K562 (cell line): Measurements from ENCODE around the gene ENSA. TPM values are rescaled to one million over a fixed set of nuclear protein-coding genes. Genes with fewer than 3 reads are reported as not detected.

Experiments used
- ATAC-seq: fragments of 200-7000 bp; cut with Tn5 transposase; 3 replicates; pipeline ENCODE4 v1.9.1; 2020; ENCODE audit warnings: moderate library complexity
- BruUV-seq: library from RNA; stranded (reverse); fragments of 400-500 nt; replicated peaks from 2 replicates; lab custom pipeline; 2021; lab: Mats Ljungman, UMichigan
- CTCF ChIA-PET: fragments of 300-600 bp; formaldehyde crosslinking; extraction: SDS; loops from one replicate; lab custom pipeline; 2021; ENCODE audit warnings: low intra/inter-chr PET ratio; lab: Yijun Ruan, JAX
- POLR2A ChIA-PET: fragments of 300-600, 350-650 bp; sonication (Branson Sonifier 250); formaldehyde crosslinking; extraction: SDS; loops from one replicate; lab custom pipeline; 2021; ENCODE audit warnings: antibody characterized with exemption, inconsistent platforms; lab: Yijun Ruan, JAX
- DNase-seq, 4 experiments: peaks; one replicate each; pipeline versions ENCODE4 v3.0.0 to v3.0.0-alpha.2; 2011 to 2018; ENCODE audit warnings: low spot score in 3 of 4, mixed read lengths in 3 of 4; ENCODE audit errors: extremely low read depth in 1 of 4
- FAIRE-seq: peaks from 2 replicates; lab custom pipeline; 2011; peaks lifted over from hg19 to GRCh38; lab: Jason Lieb, UNC
- H2AFZ ChIP-seq: 2 replicates; pipeline ENCODE4 v1.6.0; 2011; ENCODE audit warnings: low read depth, low read length, control low read depth, inconsistent platforms
- H3K27ac ChIP-seq: fragments of 200-600 bp; 3 replicates; pipeline ENCODE4 v1.8.0; 2011; ENCODE audit warnings: low read depth, mild to moderate bottlenecking, control low read depth, inconsistent platforms, low read length, moderate library complexity, mixed read lengths; ENCODE audit errors: extremely low read depth
- H3K27me3 ChIP-seq, 2 experiments: fragments of 300-600 bp in 1 of 2; 2 replicates in 1 of 2; 3 replicates in 1 of 2; pipeline versions ENCODE4 v1.6.0 to v1.8.0; 2011; ENCODE audit warnings: inconsistent platforms in 2 of 2, low read length in 2 of 2, mild to moderate bottlenecking in 1 of 2, mixed read lengths in 1 of 2, moderate library complexity in 1 of 2; ENCODE audit not compliant: control insufficient read depth in 2 of 2, insufficient read depth in 2 of 2
- H3K36me3 ChIP-seq: fragments of 300-600 bp; 3 replicates; pipeline ENCODE4 v1.8.0; 2011; ENCODE audit warnings: mild to moderate bottlenecking, low read length, inconsistent platforms; ENCODE audit not compliant: control insufficient read depth, insufficient read depth
- H3K4me1 ChIP-seq, 2 experiments: fragments of 200-600 bp in 1 of 2; replicated peaks in 1 of 2; 2 replicates in 1 of 2; 3 replicates in 1 of 2; pipeline versions ENCODE4 v1.5.1 to v1.8.0; 2011; ENCODE audit warnings: inconsistent platforms in 2 of 2, low read length in 2 of 2, mild to moderate bottlenecking in 1 of 2, mixed read lengths in 1 of 2, moderate library complexity in 1 of 2; ENCODE audit not compliant: control insufficient read depth in 2 of 2, insufficient read depth in 2 of 2
- H3K4me2 ChIP-seq: 2 replicates; pipeline ENCODE4 v1.6.1; 2011; ENCODE audit warnings: low read length, control low read depth, inconsistent platforms, mixed read lengths; ENCODE audit not compliant: insufficient read depth
- H3K4me3 ChIP-seq: fragments of 200-600 bp; sonication (generic), shearing (Covaris generic); 2 replicates; pipeline ENCODE4 v1.5.1; 2016; ENCODE audit warnings: control low read depth, inconsistent platforms
- H3K79me2 ChIP-seq: fragments of 200-600 bp; 3 replicates; pipeline ENCODE4 v1.8.0; 2011; ENCODE audit warnings: low read length, inconsistent platforms; ENCODE audit not compliant: control insufficient read depth, insufficient read depth
- H3K9ac ChIP-seq, 2 experiments: 2 replicates each; pipeline versions ENCODE4 v1.6.0 to v1.6.1; 2011; ENCODE audit warnings: low read depth in 2 of 2, low read length in 2 of 2, control low read depth in 1 of 2, inconsistent platforms in 1 of 2, mild to moderate bottlenecking in 1 of 2, mixed read lengths in 1 of 2; ENCODE audit not compliant: insufficient read depth in 1 of 2
- H3K9me1 ChIP-seq: one replicate; pipeline ENCODE4 v1.6.0; 2011; ENCODE audit warnings: inconsistent platforms, mild to moderate bottlenecking, low read length, moderate library complexity; ENCODE audit not compliant: control insufficient read depth, insufficient read depth
- H3K9me3 ChIP-seq: replicated peaks from 2 replicates; pipeline ENCODE4 v1.5.1; 2011; ENCODE audit warnings: low read depth, low read length, inconsistent platforms; ENCODE audit not compliant: control insufficient read depth, insufficient read depth
- H4K20me1 ChIP-seq: replicated peaks from 2 replicates; pipeline ENCODE4 v1.6.1; 2011; ENCODE audit warnings: low read length, inconsistent platforms, mixed read lengths; ENCODE audit not compliant: control insufficient read depth, insufficient read depth
- CREB3L1 ChIP-seq: fragments of 450-650 bp; IDR thresholded peaks from 2 replicates; pipeline ENCODE4 v1.6.1; 2014; ENCODE audit warnings: low read depth, mild to moderate bottlenecking, moderate library complexity, borderline replicate concordance
- CTBP1 ChIP-seq: fragments of 450-650 bp; IDR thresholded peaks from 2 replicates; pipeline ENCODE4 v1.6.1; 2016; ENCODE audit warnings: borderline replicate concordance
- FOS ChIP-seq: IDR thresholded peaks from 3 replicates; pipeline ENCODE4 v1.6.1; 2011; ENCODE audit not compliant: insufficient read length; ENCODE audit errors: extremely low read depth
- HDAC3 ChIP-seq: fragments of 450-650 bp; IDR thresholded peaks from 2 replicates; pipeline ENCODE4 v1.6.1; 2018; ENCODE audit warnings: borderline replicate concordance, mild to moderate bottlenecking, moderate library complexity; ENCODE audit not compliant: partially characterized antibody
- HDAC8 ChIP-seq: fragments of 450-650 bp; IDR thresholded peaks from 2 replicates; pipeline ENCODE4 v1.6.1; 2016; ENCODE audit warnings: mild to moderate bottlenecking, missing genetic modification characterization, moderate library complexity, missing compliant biosample characterization
- HES1 ChIP-seq: fragments of 450-650 bp; IDR thresholded peaks from 2 replicates; pipeline ENCODE4 v1.6.1; 2016; ENCODE audit warnings: low read depth, mild to moderate bottlenecking, moderate library complexity
- KDM1A ChIP-seq, 2 experiments: fragments of 450-650 bp; IDR thresholded peaks; 2 replicates each; pipeline ENCODE4 v1.6.1; 2016; ENCODE audit warnings: mild to moderate bottlenecking in 2 of 2
- MAX ChIP-seq: sonication (generic); formaldehyde crosslinking; IDR thresholded peaks from 2 replicates; pipeline ENCODE4 v1.9.0; 2022; ENCODE audit warnings: mild to moderate bottlenecking, missing genetic modification reagents
- NCOR1 ChIP-seq: fragments of 450-650 bp; IDR thresholded peaks from 2 replicates; pipeline ENCODE4 v1.6.1; 2016; ENCODE audit warnings: mild to moderate bottlenecking, moderate library complexity
- U2AF2 ChIP-seq: fragments of 200-400 bp; formaldehyde crosslinking; optimal IDR thresholded peaks from 2 replicates; pipeline ENCODE3; 2017; ENCODE audit warnings: low read depth, mild to moderate bottlenecking, low read length
- ZC3H4 ChIP-seq: sonication (generic); formaldehyde crosslinking; IDR thresholded peaks from 2 replicates; pipeline ENCODE4 v1.9.0; 2021; ENCODE audit warnings: missing genetic modification reagents, borderline replicate concordance
- ZNF12 ChIP-seq: sonication (generic); formaldehyde crosslinking; IDR thresholded peaks from 2 replicates; pipeline ENCODE4 v1.4.0; 2020; ENCODE audit warnings: mild to moderate bottlenecking, missing genetic modification reagents
- ZNF507 ChIP-seq: conservative IDR thresholded peaks from 2 replicates; pipeline ENCODE4 v1.6.1; 2017; ENCODE audit warnings: missing genetic modification characterization, missing compliant biosample characterization
- WGBS: fragments of 100-300 bp; shearing (Covaris generic); methylation state at CpG from one replicate; pipeline ENCODE4 v1.1.6; 2016; ENCODE audit warnings: low coverage, mixed read lengths; ENCODE audit not compliant: insufficient coverage; ENCODE audit errors: missing lambda C conversion rate; 5-methylcytosine and 5-hydroxymethylcytosine counted together
- in situ Hi-C: fragments of 300-500 bp; cut with MboI; formaldehyde crosslinking; loops from 4 replicates; pipeline ENCODE4 v1.15.0; 2018; ENCODE audit warnings: inconsistent platforms, mixed read lengths
- intact Hi-C: fragments of 100-400 bp; cut with micrococcal nuclease; formaldehyde crosslinking; loops from 2 replicates; pipeline ENCODE4 v1.14.2; 2022
- polyA plus RNA-seq, 8 experiments: library from polyadenylated mRNA; depleted of rRNA in 4 of 8; stranded (reverse) in 5 of 8; unstranded in 3 of 8; fragments of >200 nt; fragmentation: Nextera tagmentation in 2 of 8; fragmentation: Illumina TruSeq in 1 of 8; extraction: Ambion mirVana in 2 of 8; extraction: Trizol in 1 of 8; gene quantifications; 2 replicates each; pipeline versions ENCODE4 v1.2.1 to v1.2.3, GENCODE V29; 2011 to 2014; ENCODE audit warnings: inconsistent platforms in 1 of 8, missing spikeins in 1 of 8
- total RNA-seq, 7 experiments: library from RNA; depleted of rRNA in 6 of 7; stranded (reverse); fragments of >200 nt in 6 of 7; fragmentation: Illumina TruSeq in 2 of 7; extraction: Trizol in 2 of 7; gene quantifications; 2 replicates each; pipeline versions ENCODE4 v1.2.1 to v1.2.3, GENCODE V29; 2011 to 2021; ENCODE audit warnings: low replicate concordance in 1 of 7
- TF ChIP-seq, protein P1 (sequence below): sonication (generic); formaldehyde crosslinking; IDR thresholded peaks from 2 replicates; pipeline ENCODE4 v1.9.0; 2022; ENCODE audit warnings: mild to moderate bottlenecking, missing genetic modification reagents

The ENSA gene
- total and polyA plus RNA-seq, 9 of the 15 experiments (the other 6 are each of a cell fraction or from before 2014, with no cell fraction given) = 68.1 to 605 (median 188) TPM

DNA sequence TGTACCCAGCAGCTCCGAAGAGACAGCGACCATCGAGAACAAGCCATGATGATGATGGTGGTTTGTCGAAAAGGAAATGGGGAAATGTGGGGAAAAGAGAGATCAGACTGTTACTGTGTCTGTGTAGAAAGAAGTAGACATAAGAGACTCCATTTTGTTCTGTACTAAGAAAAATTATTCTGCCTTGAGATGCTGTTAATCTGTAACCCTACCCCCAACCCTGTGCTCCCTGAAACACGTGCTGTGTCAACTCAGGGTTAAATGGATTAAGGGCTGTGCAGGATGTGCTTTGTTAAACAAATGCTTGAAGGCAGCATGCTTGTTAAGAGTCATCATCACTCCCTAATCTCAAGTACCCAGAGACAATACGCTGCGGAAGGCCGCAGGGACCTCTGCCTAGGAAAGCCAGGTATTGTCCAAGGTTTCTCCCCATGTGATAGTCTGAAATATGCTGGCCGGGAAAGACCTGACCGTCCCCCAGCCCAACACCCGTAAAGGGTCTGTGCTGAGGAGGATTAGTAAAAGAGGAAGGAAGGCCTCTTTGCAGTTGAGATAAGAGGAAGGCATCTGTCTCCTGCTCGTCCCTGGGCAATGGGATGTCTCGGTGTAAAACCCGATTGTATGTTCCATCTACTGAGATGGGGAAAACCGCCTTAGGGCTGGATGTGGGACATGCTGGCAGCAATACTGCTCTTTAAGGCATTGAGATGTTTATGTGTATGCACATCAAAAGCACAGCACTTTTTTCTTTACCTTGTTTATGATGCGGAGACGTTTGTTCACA, 5.6 kb upstream of the ENSA start (continued):
- TF ChIP-seq KDM1A (IDR thresholded peaks at IDR 0.05) = peak; percentile 75 to 79
- peak; percentile 74; the same call in 1 of the 2 replicates for TF ChIP-seq HDAC8 (tag)
- TF ChIP-seq, protein P1, sequence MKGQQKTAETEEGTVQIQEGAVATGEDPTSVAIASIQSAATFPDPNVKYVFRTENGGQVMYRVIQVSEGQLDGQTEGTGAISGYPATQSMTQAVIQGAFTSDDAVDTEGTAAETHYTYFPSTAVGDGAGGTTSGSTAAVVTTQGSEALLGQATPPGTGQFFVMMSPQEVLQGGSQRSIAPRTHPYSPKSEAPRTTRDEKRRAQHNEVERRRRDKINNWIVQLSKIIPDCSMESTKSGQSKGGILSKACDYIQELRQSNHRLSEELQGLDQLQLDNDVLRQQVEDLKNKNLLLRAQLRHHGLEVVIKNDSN = peak; percentile 33; the same call in 1 of the 2 replicates
- 0 out of 2 replicates have a peak, but pooled peaks have one; percentile 24 for TF ChIP-seq NCOR1
- peak; percentile 8 for TF ChIP-seq HDAC3
- TF ChIP-seq CTBP1 = peak; percentile 80
- peak; percentile 81 for TF ChIP-seq MAX (CRISPR knock-in tag)
- TF ChIP-seq, all 486 proteins: peak for 69; not testable (repeated sequence) for 417

DNA sequence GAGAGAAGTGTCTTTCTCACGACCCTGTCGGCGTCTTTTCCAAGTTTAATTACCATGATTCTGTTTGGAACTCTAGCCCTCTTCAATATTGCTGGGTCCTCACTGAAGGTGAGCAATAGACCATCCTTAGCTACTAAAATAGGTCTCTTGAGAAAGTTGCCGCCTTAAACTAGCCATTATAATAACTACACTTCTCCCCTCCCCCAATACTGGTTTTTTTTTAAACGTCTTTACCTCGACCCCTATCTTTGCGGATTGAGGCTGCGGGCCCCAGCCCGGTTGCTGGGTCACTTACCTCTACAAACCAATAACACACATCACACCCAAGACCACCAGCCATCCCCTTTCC, 672 bp downstream of the ENSA start:
- no peaks in the 10 kb centered on the region for H3K27me3 ChIP-seq
- BruUV-seq = TSS peak; percentile 59
- H3K79me2 ChIP-seq = peaks cover 52% of the 10 kb centered on the region
- peaks cover 14 to 24% of the 10 kb centered on the region in 2 experiments; a peak in 4 of 5 replicates for H3K4me1 ChIP-seq
- H3K36me3 ChIP-seq = peaks cover 41% of the 10 kb centered on the region
- DNase-seq (no peak), ATAC-seq (no peak), FAIRE-seq (no peak)
- peak overlapping the region; percentile 97 for H3K4me2 ChIP-seq
- peak overlapping the region; percentile 54 for H2AFZ ChIP-seq
- ChIA-PET POLR2A (interaction anchor here (0.6 to 3.2 kb wide), 14 partner anchors 9 to 239 kb away, joined by 3 to 32 read pairs (median 6); partner anchors contain the start of gene MCL1), CTCF (no interaction called here)
- 0% methylated on average over 9 of the region's 9 CpGs for WGBS
- peak overlapping the region; percentile 92 for H3K27ac ChIP-seq
- H4K20me1 ChIP-seq = no peaks in the 10 kb centered on the region
- H3K4me3 ChIP-seq = peak overlapping the region; percentile 59
- intact Hi-C loops (loop anchor here (2.0 to 10.0 kb wide), 3 partner anchors 68 to 296 kb away; partner anchors contain the start of genes GOLPH3L, SETDB1 and TARS2), in situ Hi-C loops (no loop called here)
- H3K9ac ChIP-seq = peak overlapping the region; percentile 87 to 89
- no peaks in the 10 kb centered on the region for H3K9me1 ChIP-seq
- no peaks in the 10 kb centered on the region for H3K9me3 ChIP-seq
- TF ChIP-seq HES1 (0 out of 2 replicates have a peak, but pooled peaks have one; percentile 5), ZNF507 (tag) (no peak), CREB3L1 (peak; percentile 21; the same call in 1 of the 2 replicates), ZC3H4 (CRISPR knock-in tag) (no peak), ZNF12 (CRISPR knock-in tag) (0 out of 2 replicates have a peak, but pooled peaks have one; percentile 13), U2AF2 (no peak), FOS (no peak)
